Measurements from ENCODE around the gene TMBIM1.

- no peak for TF ChIP-seq CTCF (IDR thresholded peaks at IDR 0.05; ENCODE audit: insufficient read depth, low read length, poor library complexity, severe bottlenecking)
- TF ChIP-seq EZH2phosphoT487 (conservative IDR thresholded peaks at IDR 0.05; ENCODE audit: low read length) = no peak
These were observed 39.1 kb downstream of the TMBIM1 start for GRCh38 chr2:218253232-218253625.
